SK-N-SH (cell line): ENCODE data around the gene RAB3B.

Source experiments
- CTCF ChIP-seq: fragments of 200-600 bp; sonication (generic); IDR thresholded peaks from 2 replicates; pipeline ENCODE4 v1.6.1; 2017; ENCODE audit warnings: antibody characterized with exemption, mild to moderate bottlenecking, moderate library complexity
- MAX ChIP-seq: IDR thresholded peaks from 2 replicates; pipeline ENCODE4 v1.4.0; 2012; ENCODE audit warnings: low read depth

- TF ChIP-seq CTCF, result no peak
- no peak for TF ChIP-seq MAX
Measured at GRCh38 chr1:52037402-52037814, 46.9 kb upstream of the RAB3B start.
